Measurements from ENCODE around the gene SMG6.

SMG6 gene

DNA sequence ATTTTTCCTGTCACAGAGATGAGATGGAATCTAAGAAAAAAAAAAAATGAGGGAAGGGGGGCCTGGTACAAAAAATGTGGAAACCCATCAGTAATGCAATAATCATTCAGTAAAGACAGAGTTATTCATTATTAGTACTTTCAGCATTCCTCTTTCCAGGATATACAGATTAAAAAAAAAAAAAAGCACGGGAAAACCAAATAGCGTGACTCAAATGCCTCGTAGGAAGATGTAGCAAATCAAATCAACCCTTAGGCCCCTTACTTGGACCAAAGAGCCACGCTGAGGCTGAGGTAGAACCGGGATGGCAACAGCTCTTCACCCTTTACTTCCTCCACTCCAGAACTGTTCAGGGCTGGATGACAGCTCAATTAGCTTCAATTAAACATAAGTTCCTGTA, 52.5 kb downstream of the SMG6 start:
- Histone ChIP-seq H3K79me2 (ENCODE audit: insufficient read depth, low read length) (no peaks in the 10 kb centered on the region), H3K27ac (ENCODE audit: low read depth, low read length) (no peak overlapping the region), H3K4me3 (ENCODE audit: insufficient read depth, low read length, poor library complexity, severe bottlenecking) (no peak overlapping the region), H3K4me2 (ENCODE audit: low read depth, low read length, poor library complexity, severe bottlenecking) (no peak overlapping the region), H2AFZ (ENCODE audit: low read depth, low read length, severe bottlenecking) (no peak overlapping the region), H3K27me3 (ENCODE audit: low read length) (no peaks in the 10 kb centered on the region), H3F3A (ENCODE audit: insufficient read depth) (no peaks in the 10 kb centered on the region), H3K9me3 (ENCODE audit: insufficient read depth, low read length) (no peaks in the 10 kb centered on the region), H4K20me1 (ENCODE audit: low read depth, low read length) (no peaks in the 10 kb centered on the region), H3K9ac (ENCODE audit: low read length) (no peak overlapping the region), H3K36me3 (ENCODE audit: low read length) (no peaks in the 10 kb centered on the region), H3K9me2 (replicated peaks; ENCODE audit: insufficient read depth, low read length) (no peaks in the 10 kb centered on the region)
- no peak for TF ChIP-seq EZH2phosphoT487 (conservative IDR thresholded peaks at IDR 0.05; ENCODE audit: low read length)
- TF ChIP-seq, protein P1, sequence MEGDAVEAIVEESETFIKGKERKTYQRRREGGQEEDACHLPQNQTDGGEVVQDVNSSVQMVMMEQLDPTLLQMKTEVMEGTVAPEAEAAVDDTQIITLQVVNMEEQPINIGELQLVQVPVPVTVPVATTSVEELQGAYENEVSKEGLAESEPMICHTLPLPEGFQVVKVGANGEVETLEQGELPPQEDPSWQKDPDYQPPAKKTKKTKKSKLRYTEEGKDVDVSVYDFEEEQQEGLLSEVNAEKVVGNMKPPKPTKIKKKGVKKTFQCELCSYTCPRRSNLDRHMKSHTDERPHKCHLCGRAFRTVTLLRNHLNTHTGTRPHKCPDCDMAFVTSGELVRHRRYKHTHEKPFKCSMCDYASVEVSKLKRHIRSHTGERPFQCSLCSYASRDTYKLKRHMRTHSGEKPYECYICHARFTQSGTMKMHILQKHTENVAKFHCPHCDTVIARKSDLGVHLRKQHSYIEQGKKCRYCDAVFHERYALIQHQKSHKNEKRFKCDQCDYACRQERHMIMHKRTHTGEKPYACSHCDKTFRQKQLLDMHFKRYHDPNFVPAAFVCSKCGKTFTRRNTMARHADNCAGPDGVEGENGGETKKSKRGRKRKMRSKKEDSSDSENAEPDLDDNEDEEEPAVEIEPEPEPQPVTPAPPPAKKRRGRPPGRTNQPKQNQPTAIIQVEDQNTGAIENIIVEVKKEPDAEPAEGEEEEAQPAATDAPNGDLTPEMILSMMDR (IDR thresholded peaks at IDR 0.05; ENCODE audit: insufficient read depth, low read length, poor library complexity, severe bottlenecking), result no peak

DNA sequence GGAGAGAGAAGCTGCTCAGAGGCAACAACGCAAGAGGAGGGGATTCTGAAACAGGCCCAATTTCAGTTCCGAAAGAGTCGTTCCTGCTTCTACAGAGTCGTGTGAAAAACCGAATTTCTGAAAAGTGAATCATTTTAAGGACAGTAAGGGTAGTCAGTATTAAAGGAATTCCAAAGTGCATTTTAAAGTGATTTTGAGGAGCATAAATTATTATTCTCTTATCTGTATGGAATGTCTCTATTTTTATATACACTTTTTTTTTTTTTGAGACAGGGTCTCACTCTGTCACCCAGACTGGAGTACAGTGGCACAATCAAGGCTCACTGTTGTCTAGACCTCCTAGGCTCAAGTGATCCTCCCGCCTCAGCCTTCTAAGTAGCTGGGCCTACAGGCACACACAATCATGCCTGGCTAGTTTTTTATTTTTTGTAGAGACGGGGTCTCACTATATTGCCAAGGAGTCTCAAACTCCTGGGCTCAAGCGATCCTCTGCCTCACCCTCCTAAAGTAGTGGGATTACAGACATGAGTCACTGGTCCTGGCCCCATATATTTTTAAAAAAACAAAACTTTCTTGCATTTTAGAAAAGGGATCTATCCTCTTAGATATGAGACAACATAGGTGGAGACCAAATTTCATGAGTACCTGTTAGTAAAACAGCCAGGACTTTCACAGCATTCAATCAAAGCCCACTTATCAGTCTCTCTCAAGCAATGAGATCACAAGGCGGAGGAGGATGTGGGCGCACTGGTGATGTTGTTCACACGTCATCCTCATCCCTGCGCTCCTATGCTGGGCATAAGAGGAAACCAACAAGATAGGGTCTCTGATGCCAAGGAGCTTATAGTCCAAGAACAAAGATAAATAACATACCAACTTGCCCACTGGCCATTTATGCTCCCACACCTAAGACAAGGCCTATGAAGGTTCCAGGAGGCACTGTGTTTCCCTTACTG, 53.2 kb downstream of the SMG6 start:
- Histone ChIP-seq H3K27me3 (ENCODE audit: low read length) (no peaks in the 10 kb centered on the region), H3K9me3 (ENCODE audit: insufficient read depth, low read length) (no peaks in the 10 kb centered on the region), H4K20me1 (ENCODE audit: low read depth, low read length) (no peaks in the 10 kb centered on the region), H3K4me3 (ENCODE audit: insufficient read depth, low read length, poor library complexity, severe bottlenecking) (no peak overlapping the region), H3K79me2 (ENCODE audit: insufficient read depth, low read length) (no peaks in the 10 kb centered on the region), H3F3A (ENCODE audit: insufficient read depth) (no peaks in the 10 kb centered on the region), H3K9ac (ENCODE audit: low read length) (no peak overlapping the region), H3K36me3 (ENCODE audit: low read length) (no peaks in the 10 kb centered on the region), H3K9me2 (replicated peaks; ENCODE audit: insufficient read depth, low read length) (no peaks in the 10 kb centered on the region), H3K27ac (ENCODE audit: low read depth, low read length) (no peak overlapping the region), H2AFZ (ENCODE audit: low read depth, low read length, severe bottlenecking) (no peak overlapping the region), H3K4me2 (ENCODE audit: low read depth, low read length, poor library complexity, severe bottlenecking) (no peak overlapping the region)
- TF ChIP-seq, protein P1 (IDR thresholded peaks at IDR 0.05; ENCODE audit: insufficient read depth, low read length, poor library complexity, severe bottlenecking), result no peak
- no peak for TF ChIP-seq EZH2phosphoT487 (conservative IDR thresholded peaks at IDR 0.05; ENCODE audit: low read length)

DNA sequence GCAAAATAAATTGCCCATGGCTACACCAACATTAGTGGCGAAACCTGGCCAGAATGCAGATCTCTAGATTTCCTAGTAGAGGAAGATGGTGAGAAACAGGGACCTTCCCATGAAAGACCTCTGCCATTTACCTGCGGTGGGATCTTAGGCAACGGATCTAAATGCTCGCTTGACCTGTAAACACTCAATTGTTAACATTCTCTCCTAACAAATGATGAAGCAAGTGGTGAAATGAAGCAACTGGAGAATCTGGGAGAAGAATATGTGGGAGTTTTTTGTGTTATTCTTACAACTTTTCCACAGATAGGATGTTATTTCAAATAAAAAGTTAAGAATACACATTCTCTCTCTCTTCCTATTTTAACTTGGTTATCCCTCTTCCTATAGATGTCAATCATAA, 56.6 kb downstream of the SMG6 start:
- H3K36me3 ChIP-seq (ENCODE audit: low read length), result no peaks in the 10 kb centered on the region
- TF ChIP-seq, protein P1 (IDR thresholded peaks at IDR 0.05; ENCODE audit: insufficient read depth, low read length, poor library complexity, severe bottlenecking), result no peak
- TF ChIP-seq EZH2phosphoT487 (conservative IDR thresholded peaks at IDR 0.05; ENCODE audit: low read length), result no peak
- no peak overlapping the region for H3K4me3 ChIP-seq (ENCODE audit: insufficient read depth, low read length, poor library complexity, severe bottlenecking)
- no peak overlapping the region for H3K4me2 ChIP-seq (ENCODE audit: low read depth, low read length, poor library complexity, severe bottlenecking)
- H3F3A ChIP-seq (ENCODE audit: insufficient read depth), result no peaks in the 10 kb centered on the region
- no peak overlapping the region for H3K9ac ChIP-seq (ENCODE audit: low read length)
- H3K9me2 ChIP-seq (replicated peaks; ENCODE audit: insufficient read depth, low read length), result no peaks in the 10 kb centered on the region
- no peaks in the 10 kb centered on the region for H3K27me3 ChIP-seq (ENCODE audit: low read length)
- no peak overlapping the region for H3K27ac ChIP-seq (ENCODE audit: low read depth, low read length)
- H2AFZ ChIP-seq (ENCODE audit: low read depth, low read length, severe bottlenecking), result no peak overlapping the region
- H3K9me3 ChIP-seq (ENCODE audit: insufficient read depth, low read length), result no peaks in the 10 kb centered on the region
- H3K79me2 ChIP-seq (ENCODE audit: insufficient read depth, low read length), result no peaks in the 10 kb centered on the region
- H4K20me1 ChIP-seq (ENCODE audit: low read depth, low read length), result no peaks in the 10 kb centered on the region
